GM15510 (cell line): ENCODE data around the gene TARDBP.

Source experiments
- POLR2A ChIP-seq: IDR thresholded peaks from 3 replicates; pipeline ENCODE4 v1.6.1; 2011; ENCODE audit warnings: borderline replicate concordance; ENCODE audit not compliant: insufficient read length; ENCODE audit errors: extremely low read depth

Gene TARDBP

DNA sequence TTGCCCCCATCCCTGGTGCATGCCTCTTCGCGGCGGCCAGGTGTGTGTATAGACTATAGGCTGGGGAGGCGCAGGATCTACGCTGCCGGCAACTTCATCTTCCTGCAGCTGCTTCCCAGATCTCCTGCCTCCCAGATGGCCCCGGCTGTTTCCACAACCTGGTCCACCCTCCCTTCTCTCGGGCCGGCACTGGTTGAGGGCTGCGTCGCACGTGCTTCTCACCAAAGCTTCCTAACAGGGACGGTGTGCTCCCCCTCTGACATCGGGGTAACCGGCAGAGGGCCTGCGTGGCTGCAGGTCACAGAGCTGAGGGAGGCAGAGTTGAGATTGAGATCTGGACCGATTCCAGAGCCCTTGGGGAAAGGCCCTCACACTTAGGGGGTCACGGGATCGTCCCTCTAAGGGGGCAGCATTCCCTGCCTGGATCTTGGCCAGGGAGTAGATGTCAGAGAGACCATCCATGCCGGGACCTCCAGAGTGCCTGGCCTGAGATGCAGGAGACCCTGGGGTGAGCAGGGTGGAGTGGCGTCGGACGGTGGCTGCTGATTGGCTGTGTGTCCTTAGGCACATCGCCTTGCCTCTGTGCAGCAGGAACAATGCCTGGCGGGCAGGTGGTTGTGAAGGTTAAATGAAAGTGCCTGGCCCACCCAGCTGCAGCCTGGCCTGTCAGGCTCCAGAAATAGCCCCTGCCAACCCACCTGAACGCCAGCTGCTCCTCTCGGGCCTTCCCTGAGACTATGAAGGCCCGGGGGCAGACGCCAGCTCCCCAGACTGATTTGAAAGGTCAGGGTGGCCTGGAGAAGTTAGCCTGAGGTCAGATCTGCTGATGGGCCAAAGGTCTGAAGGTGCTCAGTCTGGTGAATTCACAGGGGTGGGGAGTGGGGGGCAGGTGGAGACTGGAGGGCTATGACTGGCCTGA lies 40.6 kb downstream of the TARDBP start:
- no peak for TF ChIP-seq POLR2A

DNA sequence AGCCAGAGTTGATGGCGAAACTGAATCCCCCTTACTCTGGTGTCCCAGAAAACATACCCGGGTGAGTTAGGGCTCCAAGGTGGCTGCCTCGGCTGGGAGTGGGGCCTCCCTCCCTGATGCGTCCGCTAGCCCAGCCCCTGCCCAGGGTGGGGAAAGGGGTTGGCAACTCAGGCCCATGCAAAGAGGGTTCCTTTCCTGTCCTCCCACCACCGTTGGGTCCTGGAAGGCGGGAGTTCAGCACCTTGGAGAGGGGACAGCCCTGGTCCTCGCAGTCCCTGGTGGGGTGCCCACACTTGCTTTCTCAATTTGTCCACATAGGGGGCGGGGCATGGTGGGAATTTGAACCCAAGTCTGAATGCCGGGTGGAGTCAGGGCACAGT lies 41.3 kb downstream of the TARDBP start:
- TF ChIP-seq POLR2A, result no peak

DNA sequence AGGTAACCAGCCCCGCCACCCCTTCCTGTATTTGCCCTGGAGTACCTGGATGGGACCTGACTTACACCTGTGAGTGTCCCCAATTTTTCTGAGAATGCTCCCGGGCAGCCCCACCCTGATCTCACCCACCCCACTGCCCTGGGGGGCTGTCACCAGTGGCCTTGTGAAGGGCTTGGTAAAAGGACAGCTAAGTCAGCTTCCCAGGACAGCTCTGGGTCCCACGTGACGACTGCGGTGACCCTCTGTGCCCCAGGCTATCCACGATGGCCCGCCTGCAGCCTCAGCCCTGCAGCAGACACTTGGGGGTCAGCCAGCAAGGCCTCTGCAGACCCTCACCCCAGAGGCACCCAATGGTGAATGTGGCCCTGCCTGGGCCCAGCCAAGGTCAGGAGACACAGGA lies 41.7 kb downstream of the TARDBP start:
- TF ChIP-seq POLR2A, result no peak

DNA sequence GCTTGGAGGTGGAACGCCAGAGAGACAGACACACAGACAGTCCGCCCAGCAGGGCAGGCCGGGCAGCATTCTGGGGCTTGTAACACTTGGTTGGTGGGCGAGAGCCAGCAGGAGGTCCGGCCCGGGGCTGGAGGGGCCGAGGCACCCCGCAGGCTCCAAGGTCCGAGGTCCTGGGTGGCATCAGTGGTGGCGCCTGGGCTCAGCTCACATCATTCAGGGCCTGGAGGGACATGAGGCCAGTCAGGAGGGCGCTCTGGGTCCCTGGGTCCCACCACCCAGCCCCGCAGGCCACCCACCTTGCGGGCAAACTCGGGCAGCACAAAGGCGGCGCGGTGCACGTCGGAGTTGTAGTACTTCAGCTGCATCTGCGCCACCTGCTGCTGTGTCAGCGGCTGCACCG lies 42.2 kb downstream of the TARDBP start:
- no peak for TF ChIP-seq POLR2A

DNA sequence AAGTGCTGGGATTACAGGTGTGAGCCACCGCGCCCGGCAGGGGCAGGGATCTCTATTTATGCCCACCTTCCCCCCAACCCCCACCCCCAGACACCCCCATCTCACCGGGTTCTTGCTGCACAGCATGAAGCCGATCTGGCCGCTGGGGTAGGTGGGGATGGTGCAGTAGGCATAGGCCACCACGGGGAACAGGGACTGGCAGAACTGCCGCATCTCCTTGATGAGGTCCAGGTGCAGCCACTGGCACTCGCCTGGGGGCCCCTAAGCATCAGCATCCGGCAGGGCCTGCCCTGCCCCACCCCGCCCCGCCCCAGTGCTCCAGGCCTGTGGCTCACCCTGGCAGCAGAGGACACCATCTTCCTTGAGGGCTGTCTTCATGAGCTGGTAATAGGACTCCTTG lies 43.2 kb downstream of the TARDBP start:
- no peak for TF ChIP-seq POLR2A

DNA sequence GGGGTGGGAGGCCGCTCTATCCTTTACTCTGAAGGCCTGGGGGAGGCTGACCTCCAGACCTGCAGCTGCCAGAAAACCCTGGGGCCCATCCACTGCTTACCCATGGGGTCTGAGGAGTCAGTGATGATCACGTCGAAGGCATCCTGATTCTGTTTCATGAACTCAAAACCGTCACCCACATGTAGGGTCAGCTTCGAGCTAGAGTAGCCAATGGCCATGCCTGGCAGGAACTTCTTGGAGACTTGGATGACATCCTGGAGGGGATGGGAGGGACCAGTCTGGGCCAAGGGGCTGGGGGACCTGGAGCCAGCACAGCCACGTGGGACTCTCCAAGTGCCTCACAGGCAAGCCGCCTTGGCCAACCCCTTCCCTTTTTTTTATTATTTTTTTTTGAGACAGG lies 44.0 kb downstream of the TARDBP start:
- no peak for TF ChIP-seq POLR2A

DNA sequence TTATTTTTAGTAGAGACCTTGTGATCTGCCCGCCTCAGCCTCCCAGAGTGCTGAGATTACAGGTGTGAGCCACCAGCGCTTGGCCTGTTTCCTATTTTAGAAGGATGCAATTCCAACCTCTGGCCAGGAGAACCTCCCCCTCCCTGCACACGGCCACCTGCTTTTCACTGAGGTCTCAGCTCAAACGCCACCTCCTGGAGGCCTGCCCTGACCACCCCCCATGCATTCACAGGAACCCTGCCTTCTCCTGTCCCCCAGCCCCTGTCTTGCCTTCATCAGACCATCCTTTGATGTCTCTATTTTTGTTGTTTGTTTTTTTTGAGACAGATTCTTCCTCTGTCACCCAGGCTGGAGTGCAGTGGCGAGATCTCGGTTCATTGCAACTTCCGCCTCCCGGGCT lies 45.0 kb downstream of the TARDBP start:
- no peak for TF ChIP-seq POLR2A

DNA sequence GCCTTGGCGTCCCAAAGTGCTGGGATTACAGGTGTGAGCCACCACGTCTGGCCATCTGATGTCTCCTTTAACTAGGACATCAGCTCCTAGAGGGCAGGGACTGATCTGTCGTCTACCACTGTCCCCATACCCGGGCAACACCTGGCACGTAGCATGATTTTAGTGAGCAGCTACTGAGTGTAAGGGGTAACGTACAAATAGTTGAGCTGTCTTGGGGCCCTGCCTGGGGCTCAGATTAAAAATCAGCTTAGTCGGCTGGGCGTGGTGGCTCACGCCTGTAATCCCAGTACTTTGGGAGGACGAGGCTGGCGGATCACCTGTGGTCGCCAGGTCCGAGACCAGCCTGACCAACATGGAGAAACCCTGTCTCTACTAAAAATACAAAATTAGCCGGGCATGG lies 45.6 kb downstream of the TARDBP start:
- no peak for TF ChIP-seq POLR2A

DNA sequence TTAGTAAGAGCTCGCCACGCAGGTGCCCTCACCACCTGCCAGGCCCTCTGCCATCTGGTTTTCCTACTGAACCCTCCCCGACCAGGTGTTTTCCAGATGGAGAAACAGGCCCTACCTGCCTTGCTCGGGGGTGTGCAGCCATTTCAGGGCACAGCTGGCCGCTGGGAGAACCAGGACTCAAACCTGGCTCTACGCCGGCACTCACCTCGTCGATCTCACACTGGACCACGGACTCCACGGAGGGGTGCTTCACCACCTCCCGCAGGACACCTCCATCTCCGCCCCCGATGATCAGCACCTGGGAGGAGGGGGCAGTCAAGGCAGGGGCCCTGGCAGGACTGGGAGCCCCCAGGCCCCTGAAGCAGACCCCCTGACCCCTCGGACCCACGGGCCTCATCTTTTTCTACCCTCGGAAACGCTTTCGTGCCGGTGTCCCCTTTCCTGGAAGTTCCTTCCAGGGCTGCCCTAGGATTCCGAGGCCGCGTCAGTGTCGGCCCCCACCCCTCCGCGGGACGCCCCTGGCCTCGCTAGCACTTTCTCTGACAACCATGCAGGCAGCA lies 46.2 kb downstream of the TARDBP start:
- TF ChIP-seq POLR2A, result no peak

DNA sequence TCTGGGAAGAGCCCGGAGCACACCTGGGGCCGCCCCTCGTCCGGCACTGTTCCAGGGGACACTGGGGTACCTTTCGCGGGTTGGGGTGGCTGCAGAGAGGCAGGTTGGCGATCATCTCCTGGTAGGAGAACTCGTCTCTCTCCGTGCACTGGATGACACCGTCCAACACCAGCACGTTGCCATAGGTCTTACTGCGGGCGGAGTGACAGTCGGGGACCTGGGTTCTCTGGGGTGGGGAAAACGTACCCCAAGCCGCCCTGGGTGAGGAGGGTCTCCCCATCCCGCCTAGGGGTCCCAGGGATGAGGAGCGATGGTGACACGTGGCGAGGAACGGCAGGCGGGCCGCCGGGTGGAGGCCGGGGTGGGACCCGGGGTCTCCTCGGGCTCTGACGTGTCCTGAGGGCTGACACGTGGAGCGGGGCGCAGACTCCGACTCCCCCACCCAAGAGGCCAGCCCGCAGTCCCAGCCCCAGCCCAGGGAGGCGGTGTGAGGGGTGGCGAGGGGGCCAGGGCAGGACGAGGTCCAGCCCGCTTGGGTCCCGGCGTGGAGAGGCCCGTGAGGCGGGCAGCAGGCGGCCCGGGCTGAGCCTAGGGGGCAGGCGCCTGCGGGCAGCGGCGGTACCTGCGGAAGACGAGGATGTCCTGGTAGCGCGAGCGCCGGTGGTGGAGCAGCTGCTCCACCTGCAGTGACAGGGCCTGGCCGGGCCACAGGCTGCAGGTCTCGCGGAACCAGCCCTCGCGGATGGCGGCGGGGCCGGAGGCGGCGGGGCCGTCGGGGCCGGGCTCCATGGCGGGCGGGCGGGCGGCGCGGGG lies 46.9 kb downstream of the TARDBP start:
- TF ChIP-seq POLR2A, result no peak

DNA sequence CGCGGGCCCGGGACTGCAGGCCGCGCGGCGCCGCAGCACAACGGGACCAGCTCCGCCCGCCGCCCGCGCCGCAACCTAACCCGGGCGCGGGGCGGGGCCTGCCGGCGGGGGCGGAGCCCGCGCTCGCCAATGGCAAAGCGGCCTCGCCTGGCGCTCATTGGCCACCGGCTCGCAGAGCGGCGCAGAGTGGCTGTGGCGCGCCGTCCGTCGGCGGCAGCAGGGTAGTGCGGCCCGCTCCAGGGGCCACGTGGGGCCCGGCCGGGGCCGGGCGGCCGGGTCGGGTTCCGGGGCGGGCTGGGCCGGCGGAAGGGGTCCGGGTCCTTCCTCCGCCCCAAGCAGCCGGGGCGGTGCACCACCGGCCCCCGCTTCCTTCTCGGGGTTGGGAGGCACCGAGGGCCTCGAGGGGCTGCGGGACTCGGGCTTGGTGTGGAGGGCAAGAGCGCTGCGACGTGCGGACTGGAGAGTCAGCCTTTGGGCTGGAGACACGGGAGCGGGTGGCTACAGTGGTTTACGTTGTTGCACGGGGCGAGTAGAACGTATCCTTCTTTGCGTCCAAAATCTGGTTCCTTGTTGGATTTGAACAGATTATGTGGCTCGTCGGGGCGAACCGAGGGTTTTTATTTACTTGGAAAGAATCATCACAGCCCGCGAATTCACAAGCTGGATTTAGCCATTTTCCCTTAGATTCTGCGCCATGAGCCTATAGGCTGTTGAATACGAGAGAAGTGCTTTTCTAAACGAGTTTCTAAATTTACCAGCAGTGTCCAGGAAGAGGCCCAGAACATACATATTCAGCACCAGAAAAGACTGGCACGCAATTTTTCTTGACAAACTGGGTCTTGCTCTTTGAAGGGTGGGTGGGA lies 47.7 kb downstream of the TARDBP start, which contains the start of gene SRM:
SRM (minus strand) TSS at position 51 of the 863 bp plus-strand sequence. CDS start 75 bp downstream, outside the sequence.
- peak; percentile 55 for TF ChIP-seq POLR2A

DNA sequence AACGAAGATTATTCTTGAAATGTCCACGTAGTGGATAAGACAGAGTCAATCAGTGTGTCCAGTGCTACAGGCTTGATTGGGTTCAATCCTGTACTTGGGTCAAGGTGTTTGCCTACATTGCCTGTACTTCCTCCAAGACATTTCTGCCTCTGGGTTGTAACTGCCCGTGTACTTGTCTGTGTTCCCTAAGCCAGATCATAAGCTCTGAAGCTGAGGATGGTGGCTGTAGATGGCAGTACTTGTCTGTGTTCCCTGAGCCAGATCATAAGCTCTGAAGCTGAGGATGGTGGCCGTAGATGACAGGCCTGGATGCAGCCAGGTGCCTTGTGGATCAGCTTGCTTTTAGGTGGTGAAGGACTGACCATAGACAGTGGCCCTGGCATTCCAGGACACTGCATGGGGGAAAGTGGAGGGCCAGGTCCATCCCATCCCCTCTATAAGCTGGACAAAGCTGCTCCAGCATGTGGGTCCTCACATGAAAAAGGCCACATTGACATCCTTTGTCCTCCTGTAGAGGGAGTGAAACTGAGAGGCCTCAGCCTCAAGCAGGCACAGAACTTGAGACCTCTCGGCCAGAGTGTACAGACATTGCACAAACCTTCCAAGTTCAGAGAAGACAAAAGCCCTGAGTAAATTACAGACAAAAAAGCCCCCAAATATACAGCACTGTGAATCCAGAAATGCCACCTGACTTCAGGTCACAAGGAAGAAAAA lies 49.4 kb downstream of the TARDBP start:
- TF ChIP-seq POLR2A, result no peak

DNA sequence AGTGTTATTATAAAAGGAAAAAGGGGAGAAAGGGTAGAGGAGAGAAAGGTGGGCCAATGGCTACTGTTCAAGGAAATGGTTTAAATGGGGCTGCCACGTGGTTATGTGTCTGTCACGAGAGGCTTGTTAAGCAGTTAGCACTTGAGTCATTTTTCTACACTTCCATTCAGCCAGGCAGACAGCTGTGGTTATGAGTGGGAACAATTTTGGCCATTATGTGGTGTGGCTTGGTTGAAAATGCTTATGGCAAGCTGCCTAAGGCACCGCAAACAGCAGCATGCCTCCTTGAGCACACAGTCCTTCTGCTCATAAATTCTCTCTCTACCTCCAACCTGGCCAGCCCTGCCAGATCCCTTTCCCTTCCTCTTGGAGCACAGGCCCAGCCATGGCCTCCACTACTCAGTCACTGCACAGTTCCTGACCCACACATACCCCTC lies 50.5 kb downstream of the TARDBP start:
- peak; percentile 14 for TF ChIP-seq POLR2A

DNA sequence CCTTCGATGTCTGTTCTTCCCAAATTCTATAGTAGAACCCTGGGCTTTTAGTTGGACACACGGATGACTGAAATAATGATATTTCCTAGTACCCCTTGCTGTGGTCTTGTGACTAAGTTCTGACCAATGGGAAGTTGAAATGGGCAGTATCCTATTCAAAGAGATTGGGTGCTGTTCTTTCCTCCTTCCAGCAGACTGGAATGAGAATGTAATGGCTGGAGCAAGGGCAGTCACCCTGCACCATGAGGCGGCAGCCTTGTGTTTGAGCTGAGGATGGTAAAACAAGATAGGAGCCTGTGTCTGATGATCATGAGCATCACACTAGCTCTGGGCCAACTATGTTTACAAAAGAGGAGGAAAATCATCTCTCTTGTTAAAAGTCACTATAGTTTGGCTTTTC lies 52.5 kb downstream of the TARDBP start:
- no peak for TF ChIP-seq POLR2A

DNA sequence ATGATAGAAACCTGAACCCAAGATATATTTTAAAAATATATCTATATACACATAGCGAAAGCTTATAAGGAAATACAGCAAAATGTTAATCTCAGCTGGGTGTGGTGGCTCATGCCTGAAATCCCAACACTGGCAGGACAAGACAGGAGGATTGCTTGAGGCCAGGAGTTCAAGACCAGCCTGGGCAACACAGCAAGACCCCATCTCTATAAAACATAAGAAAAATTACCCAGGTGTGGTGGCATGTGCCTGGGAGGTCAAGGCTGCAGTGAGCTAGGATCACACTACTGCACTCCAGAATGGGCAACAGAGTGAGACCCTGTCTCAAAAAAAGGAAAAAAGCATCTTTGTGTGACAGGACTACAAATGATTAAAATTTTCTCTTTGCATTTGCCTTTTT lies 53.3 kb downstream of the TARDBP start:
- TF ChIP-seq POLR2A, result no peak
